GM12891 (cell line): ENCODE results near the gene SLC12A7.

Experiments
- POLR2A ChIP-seq: IDR thresholded peaks from 2 replicates; pipeline ENCODE4 v1.6.1; 2011; ENCODE audit warnings: low read depth, low read length, control low read depth
- POLR2AphosphoS5 ChIP-seq: IDR thresholded peaks from 2 replicates; pipeline ENCODE4 v1.6.1; 2011; ENCODE audit warnings: low read depth, low read length, control low read depth
- TAF1 ChIP-seq: IDR thresholded peaks from 2 replicates; pipeline ENCODE4 v1.6.1; 2011; ENCODE audit warnings: low read depth, low read length, control low read depth

GRCh38 chr5:1108865-1109174 is 3.0 kb downstream of the SLC12A7 start:
- TF ChIP-seq POLR2AphosphoS5, result no peak
- TF ChIP-seq POLR2A, result no peak
- TF ChIP-seq TAF1, result no peak
